VCaP (cell line): ENCODE results near the gene ADGRB3.

Experiments used
- H3K27ac ChIP-seq: fragments of 450-650 bp; 2 replicates; pipeline ENCODE4 v1.5.1; 2017
- TF ChIP-seq, protein P1 (sequence below): fragments of 450-650 bp; conservative IDR thresholded peaks from 2 replicates; pipeline ENCODE4 v1.5.1; 2017; ENCODE audit warnings: mild to moderate bottlenecking, moderate library complexity

The ADGRB3 gene

DNA sequence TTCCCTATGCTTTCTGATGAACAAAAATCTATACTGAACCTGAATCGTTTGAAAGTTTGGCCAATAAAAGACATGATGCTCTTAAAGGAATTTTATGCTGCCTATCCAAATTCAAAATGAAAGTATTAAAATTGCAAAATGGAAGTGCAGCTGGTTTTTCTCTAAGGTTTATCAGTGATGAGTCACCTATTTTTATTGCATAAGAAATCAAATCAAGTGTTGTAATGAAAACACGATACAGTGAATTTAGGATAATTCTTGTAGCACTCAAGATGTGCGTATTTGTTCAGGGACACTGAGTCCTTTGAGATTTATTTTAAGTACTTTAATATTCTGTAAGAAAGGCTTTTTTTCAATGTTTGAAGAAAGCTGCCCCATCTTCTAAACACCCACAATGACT is 409.5 kb downstream of the ADGRB3 start:
- TF ChIP-seq, protein P1, sequence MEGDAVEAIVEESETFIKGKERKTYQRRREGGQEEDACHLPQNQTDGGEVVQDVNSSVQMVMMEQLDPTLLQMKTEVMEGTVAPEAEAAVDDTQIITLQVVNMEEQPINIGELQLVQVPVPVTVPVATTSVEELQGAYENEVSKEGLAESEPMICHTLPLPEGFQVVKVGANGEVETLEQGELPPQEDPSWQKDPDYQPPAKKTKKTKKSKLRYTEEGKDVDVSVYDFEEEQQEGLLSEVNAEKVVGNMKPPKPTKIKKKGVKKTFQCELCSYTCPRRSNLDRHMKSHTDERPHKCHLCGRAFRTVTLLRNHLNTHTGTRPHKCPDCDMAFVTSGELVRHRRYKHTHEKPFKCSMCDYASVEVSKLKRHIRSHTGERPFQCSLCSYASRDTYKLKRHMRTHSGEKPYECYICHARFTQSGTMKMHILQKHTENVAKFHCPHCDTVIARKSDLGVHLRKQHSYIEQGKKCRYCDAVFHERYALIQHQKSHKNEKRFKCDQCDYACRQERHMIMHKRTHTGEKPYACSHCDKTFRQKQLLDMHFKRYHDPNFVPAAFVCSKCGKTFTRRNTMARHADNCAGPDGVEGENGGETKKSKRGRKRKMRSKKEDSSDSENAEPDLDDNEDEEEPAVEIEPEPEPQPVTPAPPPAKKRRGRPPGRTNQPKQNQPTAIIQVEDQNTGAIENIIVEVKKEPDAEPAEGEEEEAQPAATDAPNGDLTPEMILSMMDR = no peak
- H3K27ac ChIP-seq = no peak overlapping the region

DNA sequence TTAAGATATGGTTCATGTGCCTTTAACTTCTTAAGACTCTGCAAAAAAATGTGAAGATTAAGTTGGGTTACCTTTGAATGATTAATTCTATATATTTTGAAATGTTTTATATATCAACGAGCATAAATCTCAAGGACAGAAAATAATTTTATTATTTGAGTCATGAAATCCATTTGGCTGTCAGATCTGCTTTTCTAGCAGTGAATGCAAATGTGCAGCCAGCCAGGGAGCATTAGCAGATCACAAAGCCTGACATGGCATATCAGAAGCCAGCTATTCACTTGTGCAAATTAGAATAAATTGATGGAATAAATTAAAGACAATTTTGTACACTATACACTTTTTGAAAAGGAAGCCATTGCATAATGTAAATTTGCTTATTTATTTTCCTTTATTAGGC is 424.3 kb downstream of the ADGRB3 start:
- TF ChIP-seq, protein P1 = no peak
- H3K27ac ChIP-seq = no peak overlapping the region

DNA sequence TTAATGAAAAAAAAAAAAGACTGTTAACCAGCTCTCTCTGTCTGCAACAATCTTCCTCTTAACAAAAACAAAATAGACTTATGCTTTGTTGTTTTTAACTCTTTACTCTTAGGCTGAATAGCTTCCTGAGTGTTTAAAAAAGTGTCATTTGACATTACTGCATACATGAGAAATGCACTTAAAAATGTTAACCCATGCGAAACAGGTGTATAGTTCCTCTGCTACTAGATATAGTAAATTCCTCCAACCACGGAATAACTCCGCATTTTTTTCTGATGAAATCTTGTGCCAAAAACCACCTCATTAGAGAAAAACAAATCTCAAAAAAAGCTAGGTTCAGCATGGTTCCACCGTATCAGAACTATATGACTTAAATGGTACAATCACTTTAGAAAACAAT is 426.0 kb downstream of the ADGRB3 start:
- TF ChIP-seq, protein P1 = no peak
- no peak overlapping the region for H3K27ac ChIP-seq

DNA sequence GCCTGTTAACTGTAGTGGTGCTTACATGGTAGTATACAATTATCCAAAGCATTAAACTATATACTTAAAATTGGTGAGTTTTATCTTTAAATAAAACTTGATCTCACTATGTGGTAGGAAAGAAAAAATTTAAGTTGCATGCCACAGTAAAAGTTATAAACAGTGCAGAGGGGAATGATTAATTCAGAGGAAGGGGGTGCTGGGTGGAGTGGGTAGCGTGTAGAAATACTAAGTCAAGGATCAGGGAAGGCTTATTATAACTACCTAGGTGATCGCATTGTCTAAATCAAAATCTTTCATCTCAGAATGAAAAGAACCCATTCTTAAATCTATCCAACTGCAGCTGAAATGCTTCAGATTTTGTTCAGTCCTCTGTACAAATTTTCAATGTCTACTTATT is 428.3 kb downstream of the ADGRB3 start:
- no peak overlapping the region for H3K27ac ChIP-seq
- TF ChIP-seq, protein P1 = no peak

DNA sequence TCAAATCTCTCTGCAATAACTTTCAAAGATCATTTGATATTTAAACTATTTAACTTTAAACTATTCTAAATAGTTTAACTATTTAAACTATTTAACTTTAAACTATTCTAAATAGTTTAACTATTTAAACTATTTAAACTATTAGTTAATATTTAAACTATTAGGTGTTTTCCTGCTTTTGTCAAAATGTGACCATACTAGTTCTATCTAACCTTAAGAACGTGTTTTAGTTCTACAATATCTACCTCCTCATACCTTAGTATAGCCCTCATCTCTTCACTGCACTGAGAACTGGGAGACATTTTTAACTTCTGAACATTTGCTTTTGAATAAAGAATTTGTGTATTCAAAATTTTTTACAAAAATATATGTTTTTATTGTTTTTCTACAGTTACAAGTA is 429.1 kb downstream of the ADGRB3 start:
- no peak overlapping the region for H3K27ac ChIP-seq
- TF ChIP-seq, protein P1 = no peak

DNA sequence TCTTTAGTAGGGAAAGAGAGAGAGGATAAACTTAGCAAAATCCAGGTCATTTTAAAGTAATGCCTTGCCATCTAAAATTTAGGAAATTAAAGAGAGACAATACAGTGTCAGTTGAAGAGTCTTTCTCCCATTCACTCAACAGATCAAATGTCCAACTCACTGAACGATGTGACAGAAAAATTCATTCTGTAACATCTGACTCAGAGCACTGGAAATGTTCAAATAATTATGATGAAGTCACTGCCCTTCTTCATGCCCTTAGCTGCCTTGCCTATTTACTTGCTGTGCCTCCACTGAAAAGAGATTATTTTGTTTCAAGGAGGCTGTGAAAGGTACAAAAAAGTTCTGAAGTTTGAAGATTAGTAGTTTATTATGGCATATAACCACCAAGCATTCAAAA is 434.8 kb downstream of the ADGRB3 start:
- TF ChIP-seq, protein P1 = no peak
- no peak overlapping the region for H3K27ac ChIP-seq

DNA sequence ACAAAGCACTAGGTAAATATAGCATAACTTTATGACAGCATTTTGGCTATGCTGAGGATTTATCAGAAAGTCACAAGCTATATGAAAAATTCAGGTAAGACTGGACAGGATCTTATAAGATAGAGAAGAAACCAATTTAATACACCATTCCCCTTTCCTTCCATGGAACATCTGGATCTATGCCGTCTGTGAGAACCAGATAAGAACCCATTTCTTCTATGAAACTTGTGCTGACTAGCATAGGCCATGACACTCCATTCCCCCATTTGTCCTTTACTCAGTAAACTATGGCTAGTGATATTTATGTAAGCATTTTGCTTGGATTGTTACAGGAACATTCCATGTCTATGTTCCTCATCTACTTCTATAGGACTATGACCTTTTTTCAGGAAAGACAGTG is 437.7 kb downstream of the ADGRB3 start:
- no peak overlapping the region for H3K27ac ChIP-seq
- TF ChIP-seq, protein P1 = no peak
